AG09319 (cell line): ENCODE results near the gene ABCC10.
"Not testable (repeated sequence)": the region's sequence is repeated elsewhere in the genome, so short reads cannot be mapped to it uniquely, and the experiment has no call there.

Experiments
- DNase-seq: peaks from one replicate; pipeline ENCODE4 v3.0.0-alpha.2; 2010; ENCODE audit warnings: low read depth; ENCODE audit errors: extremely low read depth
- CTCF ChIP-seq: IDR thresholded peaks from 2 replicates; pipeline ENCODE4 v1.5.1; 2011; ENCODE audit warnings: low read depth, mild to moderate bottlenecking, inconsistent platforms, low read length, moderate library complexity

ABCC10 gene

GRCh38 chr6:43464337-43464736, 37.0 kb downstream of the ABCC10 start:
- no peak for DNase-seq
- no peak for TF ChIP-seq CTCF

GRCh38 chr6:43465948-43466347, 38.6 kb downstream of the ABCC10 start:
- TF ChIP-seq CTCF: no peak

GRCh38 chr6:43467265-43467664, 39.9 kb downstream of the ABCC10 start:
- DNase-seq: not testable (repeated sequence)

More at GRCh38 chr6:43465948-43466347, 38.6 kb downstream of the ABCC10 start:
- DNase-seq: no peak

- TF ChIP-seq CTCF: no peak
Observed at GRCh38 chr6:43467752-43468151, 40.4 kb downstream of the ABCC10 start.

GRCh38 chr6:43468240-43468639, 40.9 kb downstream of the ABCC10 start:
- DNase-seq: no peak
- no peak for TF ChIP-seq CTCF

More at GRCh38 chr6:43467752-43468151, 40.4 kb downstream of the ABCC10 start:
- no peak for DNase-seq

GRCh38 chr6:43468748-43469681, 41.7 kb downstream of the ABCC10 start:
- no peak for TF ChIP-seq CTCF
- DNase-seq: no peak

- no peak for DNase-seq
- TF ChIP-seq CTCF: no peak
Observed at GRCh38 chr6:43469947-43470346, 42.6 kb downstream of the ABCC10 start.

- no peak for TF ChIP-seq CTCF
- no peak for DNase-seq
Observed at GRCh38 chr6:43471399-43471798, 44.1 kb downstream of the ABCC10 start.
